ENCODE measurements around the gene GNE.
"Not testable (repeated sequence)": the region's sequence is repeated elsewhere in the genome, so short reads cannot be mapped to it uniquely, and the experiment has no call there.

GNE gene

GRCh38 chr9:36207546-36208012, 50.7 kb downstream of the GNE start:
- DNase-seq (ENCODE audit: low spot score): peak; percentile 48

GRCh38 chr9:36207016-36207415, 51.2 kb downstream of the GNE start:
- no peak for DNase-seq (ENCODE audit: low spot score)

- no peak for DNase-seq (ENCODE audit: low spot score)
These were observed 53.2 kb downstream of the GNE start for GRCh38 chr9:36204906-36205547.

GRCh38 chr9:36194326-36195000, 63.8 kb downstream of the GNE start:
- no peak for DNase-seq (ENCODE audit: low spot score)

GRCh38 chr9:36193023-36193422, 65.2 kb downstream of the GNE start:
- no peak for DNase-seq (ENCODE audit: low spot score)

- DNase-seq (ENCODE audit: low spot score): no peak
These were observed 66.1 kb downstream of the GNE start for GRCh38 chr9:36192196-36192595.

- DNase-seq (ENCODE audit: low spot score): no peak
These were observed 66.6 kb downstream of the GNE start for GRCh38 chr9:36191686-36192085.

- no peak for DNase-seq (ENCODE audit: low spot score)
These were observed 67.0 kb downstream of the GNE start for GRCh38 chr9:36191290-36191645.

GRCh38 chr9:36190388-36191289, 67.6 kb downstream of the GNE start, which contains the start of gene CLTA:
TSS of gene CLTA (plus strand) at chr9:36190921. CDS start at chr9:36191057, 136 bp downstream.
- peak; percentile 99 for DNase-seq (ENCODE audit: low spot score)

GRCh38 chr9:36189976-36190375, 68.3 kb downstream of the GNE start:
- no peak for DNase-seq (ENCODE audit: low spot score)

GRCh38 chr9:36188212-36188611, 70.0 kb downstream of the GNE start:
- DNase-seq (ENCODE audit: low spot score): no peak

GRCh38 chr9:36187414-36187813, 70.8 kb downstream of the GNE start:
- DNase-seq (ENCODE audit: low spot score): peak; percentile 83

GRCh38 chr9:36180243-36180642, 78.0 kb downstream of the GNE start:
- not testable (repeated sequence) for DNase-seq (ENCODE audit: low spot score)

- no peak for DNase-seq (ENCODE audit: low spot score)
These were observed 80.7 kb downstream of the GNE start for GRCh38 chr9:36177571-36177970.

- DNase-seq (ENCODE audit: low spot score): not testable (repeated sequence)
These were observed 81.8 kb downstream of the GNE start for GRCh38 chr9:36176496-36176895.

- DNase-seq (ENCODE audit: low spot score): not testable (repeated sequence)
These were observed 83.0 kb downstream of the GNE start for GRCh38 chr9:36175209-36175608.

- no peak for DNase-seq (ENCODE audit: low spot score)
These were observed 83.5 kb downstream of the GNE start for GRCh38 chr9:36174731-36175130.

GRCh38 chr9:36174271-36174670, 84.0 kb downstream of the GNE start:
- DNase-seq (ENCODE audit: low spot score): no peak

GRCh38 chr9:36173861-36174260, 84.4 kb downstream of the GNE start:
- no peak for DNase-seq (ENCODE audit: low spot score)

- no peak for DNase-seq (ENCODE audit: low spot score)
These were observed 87.7 kb downstream of the GNE start for GRCh38 chr9:36170531-36170930.

GRCh38 chr9:36169708-36170107, 88.5 kb downstream of the GNE start:
- no peak for DNase-seq (ENCODE audit: low spot score)

- no peak for DNase-seq (ENCODE audit: low spot score)
These were observed 89.1 kb downstream of the GNE start, which contains the start of gene CCIN for GRCh38 chr9:36169166-36169565. TSS of gene CCIN (plus strand) at chr9:36169388. CDS start at chr9:36169503, 115 bp downstream.
